T-cell (primary cell): ENCODE data around the gene NECAP2. TPM values are rescaled to one million over a fixed set of nuclear protein-coding genes. Genes with fewer than 3 reads are reported as not detected.
A peak's percentile ranks its signal among the peaks of the same experiment; 100 is the strongest.

Source experiments
- ATAC-seq, 4 experiments: fragments of 200-7000 bp in 3 of 4; fragments of 150-1000 bp in 1 of 4; cut with Tn5 transposase; replicated peaks in 1 of 4; 1 replicate in 3 of 4; 2 replicates in 1 of 4; pipeline ENCODE4 v1.10.0; 2021; ENCODE audit warnings: moderate library complexity in 3 of 4, mild to moderate bottlenecking in 2 of 4, moderate number of reproducible peaks in 1 of 4
- CTCF ChIA-PET, 2 donors: fragments of 300-600 bp; sonication (Branson Sonifier 250); formaldehyde crosslinking; loops; one replicate each; lab custom pipeline; 2022; ENCODE audit warnings: antibody characterized with exemption in 2 of 2; lab: Charles Lee
- POLR2A ChIA-PET, 2 donors: fragments of 300-600 bp; sonication (Branson Sonifier 250); formaldehyde crosslinking; loops; one replicate each; lab custom pipeline; 2022; ENCODE audit warnings: antibody characterized with exemption in 2 of 2; lab: Charles Lee
- DNase-seq, 35 experiments: peaks; one replicate each; pipeline versions ENCODE4 v3.0.0 to v3.0.0-alpha.2; 2013 to 2023
- H3K27ac ChIP-seq: one replicate; pipeline ENCODE4 v1.5.1; 2013; ENCODE audit warnings: low read length
- H3K27me3 ChIP-seq, 2 experiments: replicated peaks in 1 of 2; 1 replicate in 1 of 2; 2 replicates in 1 of 2; pipeline versions ENCODE4 v1.6.1 to v1.7.0; 2013; ENCODE audit warnings: low read length in 1 of 2, mixed read lengths in 1 of 2; ENCODE audit not compliant: control insufficient read depth in 2 of 2, insufficient read depth in 2 of 2; ENCODE audit errors: extremely low read depth in 1 of 2
- H3K36me3 ChIP-seq, 2 donors: 1 replicate in 1 of 2; 2 replicates in 1 of 2; pipeline versions ENCODE4 v1.6.1 to v1.7.0; 2013; ENCODE audit warnings: low read length in 1 of 2; ENCODE audit not compliant: control insufficient read depth in 2 of 2, insufficient read depth in 1 of 2; ENCODE audit errors: extremely low read depth in 1 of 2
- H3K4me1 ChIP-seq, 2 experiments: 1 replicate in 1 of 2; 2 replicates in 1 of 2; pipeline versions ENCODE4 v1.6.1 to v1.7.0; 2013; ENCODE audit warnings: low read length in 2 of 2, mixed read lengths in 1 of 2; ENCODE audit not compliant: insufficient read depth in 2 of 2, control insufficient read depth in 1 of 2; ENCODE audit errors: extremely low read depth in 1 of 2
- H3K4me3 ChIP-seq, 2 donors: 1 replicate in 1 of 2; 2 replicates in 1 of 2; pipeline versions ENCODE4 v1.5.1 to v1.7.0; 2013; ENCODE audit warnings: mild to moderate bottlenecking in 2 of 2, low read length in 1 of 2, moderate library complexity in 1 of 2; ENCODE audit not compliant: control insufficient read depth in 1 of 2; ENCODE audit errors: extremely low read depth in 1 of 2
- H3K9me3 ChIP-seq: 2 replicates; pipeline ENCODE4 v1.7.0; 2013
- H3K27ac Mint-ChIP-seq, 2 donors: one replicate each; pipeline ENCODE4 v1.8.0; 2020 to 2021; ENCODE audit warnings: mild to moderate bottlenecking in 2 of 2, mixed read lengths in 2 of 2
- H3K27me3 Mint-ChIP-seq, 2 donors: one replicate each; pipeline ENCODE4 v1.8.0; 2021 to 2022; ENCODE audit warnings: mixed read lengths in 2 of 2
- H3K36me3 Mint-ChIP-seq: one replicate; pipeline ENCODE4 v1.8.0; 2021; ENCODE audit warnings: mixed read lengths
- H3K4me1 Mint-ChIP-seq, 3 donors: one replicate each; pipeline ENCODE4 v1.8.0; 2020 to 2022; ENCODE audit warnings: mixed read lengths in 3 of 3, mild to moderate bottlenecking in 1 of 3
- H3K4me3 Mint-ChIP-seq, 3 donors: one replicate each; pipeline ENCODE4 v1.8.0; 2020 to 2022; ENCODE audit warnings: mild to moderate bottlenecking in 3 of 3, mixed read lengths in 3 of 3, moderate library complexity in 3 of 3
- H3K9me3 Mint-ChIP-seq, 3 donors: one replicate each; pipeline ENCODE4 v1.8.0; 2020 to 2022; ENCODE audit warnings: mixed read lengths in 3 of 3
- WGBS: methylation state at CpG from one replicate; pipeline ENCODE4 v1.1.5; 2013; ENCODE audit warnings: missing lambda C conversion rate; ENCODE audit not compliant: insufficient coverage; 5-methylcytosine and 5-hydroxymethylcytosine counted together
- total RNA-seq, 35 experiments: library from RNA in 6 of 35; stranded (reverse) in 6 of 35; fragments of 120-200 nt in 1 of 35; gene quantifications; one replicate each; pipeline versions ENCODE4 v1.2.1 to v1.2.4 and lab custom pipeline; 2013 to 2026

NECAP2 gene
- total RNA-seq, 5 donors from 2014 or later (not counting 1 experiment from before 2014, with no cell fraction given) = 98.4 to 149 (median 138) TPM

DNA sequence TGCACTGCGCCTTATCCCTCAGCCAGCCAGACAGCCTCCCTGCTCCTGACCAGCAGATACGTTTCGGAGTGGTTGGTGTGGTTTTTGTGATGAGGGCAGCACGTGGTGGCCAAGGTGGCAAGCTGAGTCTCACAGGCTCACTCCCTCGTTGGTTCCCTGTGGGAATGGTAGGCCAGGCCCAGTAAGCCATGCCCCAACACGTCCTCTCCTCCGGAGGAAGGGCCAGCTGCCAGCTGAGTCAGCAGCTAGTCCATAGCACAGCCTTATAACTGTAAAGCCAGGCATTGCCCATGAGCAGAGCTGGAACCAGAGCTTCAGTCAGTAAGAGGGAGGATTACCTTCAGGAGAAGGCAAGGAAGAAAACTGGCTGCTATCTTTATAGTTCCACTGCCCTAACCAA is 43.9 kb upstream of the NECAP2 start:
- DNase-seq (no peak), ATAC-seq (no peak)
- Mint-ChIP-seq H3K36me3 (peaks cover 29% of the 10 kb centered on the region), H3K27me3 (no peaks in the 10 kb centered on the region), H3K9me3 (no peaks in the 10 kb centered on the region), H3K27ac (no peak overlapping the region), H3K4me3 (no peak overlapping the region), H3K4me1 (peaks cover 16 to 22% (median 21%) of the 10 kb centered on the region in 3 donors)
- H3K27me3 ChIP-seq = no peaks in the 10 kb centered on the region
- H3K36me3 ChIP-seq = peaks cover 15 to 64% of the 10 kb centered on the region in 2 donors
- H3K27ac ChIP-seq = no peak overlapping the region
- 88% methylated on average over 5 of the region's 7 CpGs for WGBS
- no peaks in the 10 kb centered on the region for H3K9me3 ChIP-seq
- no peak overlapping the region for H3K4me3 ChIP-seq
- ChIA-PET POLR2A (no interaction called here), CTCF (no interaction called here)
- peaks cover 0 to 20% of the 10 kb centered on the region in 2 experiments for H3K4me1 ChIP-seq

DNA sequence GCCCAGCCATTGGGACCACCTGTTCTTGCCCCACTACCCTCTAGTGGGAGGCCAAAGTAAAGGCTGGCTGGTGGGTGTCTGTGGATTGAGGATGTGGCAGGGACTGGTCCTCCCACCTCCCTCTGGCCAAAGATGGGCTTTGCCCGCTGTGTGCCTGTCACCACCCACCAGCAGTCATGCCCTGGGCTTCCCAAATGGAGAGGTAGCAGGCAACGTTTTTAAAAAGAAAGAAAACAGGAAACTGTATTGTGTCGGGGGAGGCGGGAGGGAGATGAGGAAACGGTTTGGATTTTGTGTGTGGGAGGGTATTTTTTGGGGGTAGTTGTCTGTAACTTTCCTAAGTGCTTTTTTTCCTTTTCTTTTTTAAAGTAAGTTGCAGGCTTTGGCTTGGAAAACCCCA is 43.4 kb upstream of the NECAP2 start:
- 67% methylated on average over 3 of the region's 5 CpGs for WGBS
- no peak overlapping the region for H3K4me3 ChIP-seq
- ChIA-PET POLR2A (no interaction called here), CTCF (no interaction called here)
- no peaks in the 10 kb centered on the region for H3K27me3 ChIP-seq
- no peak overlapping the region for H3K27ac ChIP-seq
- H3K27ac Mint-ChIP-seq = no peak overlapping the region
- peaks cover 11 to 19% (median 18%) of the 10 kb centered on the region in 3 donors for H3K4me1 Mint-ChIP-seq
- peaks cover 0 to 14% of the 10 kb centered on the region in 2 experiments for H3K4me1 ChIP-seq
- H3K36me3 ChIP-seq = peaks cover 15 to 64% of the 10 kb centered on the region in 2 donors
- ATAC-seq = no peak
- no peaks in the 10 kb centered on the region for H3K27me3 Mint-ChIP-seq
- H3K4me3 Mint-ChIP-seq = no peak overlapping the region
- no peaks in the 10 kb centered on the region for H3K9me3 Mint-ChIP-seq
- peaks cover 28% of the 10 kb centered on the region for H3K36me3 Mint-ChIP-seq
- H3K9me3 ChIP-seq = no peaks in the 10 kb centered on the region
- DNase-seq = no peak

DNA sequence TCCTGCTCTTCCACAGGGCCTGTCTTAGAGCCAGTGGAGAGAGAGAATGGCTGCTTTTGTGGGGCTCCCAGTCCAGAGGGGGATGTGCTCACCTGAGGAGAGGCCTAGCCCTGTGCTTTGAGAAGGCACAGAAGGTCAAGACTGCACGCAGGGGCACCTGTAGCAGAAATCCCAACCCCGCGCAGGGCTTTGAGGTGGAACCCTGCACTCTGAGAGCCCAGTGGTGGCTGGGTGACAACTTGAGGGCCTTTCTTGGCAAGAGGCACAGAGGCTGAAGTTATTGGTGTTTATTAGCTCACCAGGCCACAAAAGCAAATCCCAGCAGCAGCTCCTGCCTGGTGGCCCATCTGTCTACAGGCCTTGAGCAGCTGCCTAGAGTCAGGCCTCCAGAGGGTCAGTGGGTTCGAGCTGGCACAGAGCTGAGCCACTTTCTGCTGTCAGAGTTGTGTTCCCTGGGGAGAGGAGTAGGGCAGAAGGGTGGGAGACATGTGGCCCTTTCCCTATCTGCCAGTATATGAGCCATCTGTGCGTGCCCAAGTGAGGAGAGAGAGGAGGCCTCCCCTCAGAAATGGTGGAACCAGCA is 42.1 kb upstream of the NECAP2 start:
- POLR2A ChIA-PET = no interaction called here
- no peak overlapping the region for H3K27ac ChIP-seq
- H3K9me3 ChIP-seq = no peaks in the 10 kb centered on the region
- no peak overlapping the region for H3K4me3 ChIP-seq
- H3K36me3 ChIP-seq = peaks cover 10 to 51% of the 10 kb centered on the region in 2 donors
- WGBS = 96% methylated on average over 4 of the region's 5 CpGs
- Mint-ChIP-seq H3K9me3 (no peaks in the 10 kb centered on the region), H3K4me3 (no peak overlapping the region), H3K27me3 (no peaks in the 10 kb centered on the region), H3K4me1 (peaks cover 2 to 6% (median 5%) of the 10 kb centered on the region in 3 donors), H3K27ac (peak overlapping the region in 1 of 2 donors; percentile 28), H3K36me3 (peaks cover 15% of the 10 kb centered on the region)
- H3K4me1 ChIP-seq = peaks cover 0 to under 1% of the 10 kb centered on the region in 2 experiments
- no peak for DNase-seq
- CTCF ChIA-PET = no interaction called here
- ATAC-seq = no peak
- H3K27me3 ChIP-seq = no peaks in the 10 kb centered on the region

DNA sequence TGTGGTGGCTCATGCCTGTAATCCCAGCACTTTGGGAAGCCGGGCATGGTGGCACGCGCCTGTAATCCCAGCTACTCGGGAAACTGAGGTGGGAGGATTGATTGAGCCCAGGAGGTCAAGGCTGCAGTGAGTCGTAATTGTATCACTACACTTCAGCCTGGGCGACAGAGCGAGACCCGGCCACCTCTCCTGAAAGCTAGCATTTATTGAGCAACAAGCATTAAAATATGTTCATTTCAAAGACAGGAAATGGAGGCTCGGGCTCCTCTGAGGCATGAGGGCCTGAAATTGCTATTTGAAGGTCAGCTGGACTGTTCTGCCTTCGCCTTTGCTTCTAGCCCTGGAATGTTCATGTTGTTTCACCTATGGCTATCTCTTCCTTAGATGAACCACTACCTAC is 37.8 kb upstream of the NECAP2 start:
- WGBS = 93% methylated on average over 9 of the region's 10 CpGs
- ATAC-seq = no peak
- POLR2A ChIA-PET = no interaction called here
- no peak overlapping the region for H3K4me3 Mint-ChIP-seq
- no peak for DNase-seq
- H3K4me1 Mint-ChIP-seq = no peaks in the 10 kb centered on the region
- no peaks in the 10 kb centered on the region for H3K27me3 Mint-ChIP-seq
- Histone ChIP-seq H3K4me1 (no peaks in the 10 kb centered on the region), H3K27ac (no peak overlapping the region), H3K4me3 (no peak overlapping the region), H3K27me3 (no peaks in the 10 kb centered on the region), H3K9me3 (no peaks in the 10 kb centered on the region), H3K36me3 (peaks cover 4 to 9% of the 10 kb centered on the region in 2 donors)
- CTCF ChIA-PET = no interaction called here
- no peaks in the 10 kb centered on the region for H3K36me3 Mint-ChIP-seq
- H3K27ac Mint-ChIP-seq = no peak overlapping the region
- H3K9me3 Mint-ChIP-seq = no peaks in the 10 kb centered on the region

DNA sequence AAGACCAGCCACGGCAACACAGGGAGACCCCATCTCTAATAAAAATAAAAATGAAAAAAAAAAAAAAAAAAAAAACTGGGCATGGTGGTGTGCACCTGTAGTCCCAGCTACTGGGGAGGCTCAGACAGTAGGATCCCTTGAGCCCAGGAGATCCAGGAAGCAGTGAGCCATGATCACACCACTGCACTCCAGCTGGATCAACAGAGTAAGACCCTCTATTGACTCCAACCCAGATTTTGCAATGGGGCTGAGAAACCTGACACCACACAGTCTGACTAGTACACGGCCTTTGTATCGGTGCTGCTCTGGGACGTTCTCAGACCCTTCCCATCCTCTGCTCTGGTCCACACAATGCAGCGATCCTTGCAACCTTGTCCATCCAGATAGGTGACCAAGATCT is 35.1 kb upstream of the NECAP2 start:
- POLR2A ChIA-PET = no interaction called here
- CTCF ChIA-PET = no interaction called here
- Histone ChIP-seq H3K4me1 (no peaks in the 10 kb centered on the region), H3K9me3 (no peaks in the 10 kb centered on the region), H3K27ac (no peak overlapping the region), H3K27me3 (peaks cover 0 to 6% of the 10 kb centered on the region in 2 experiments), H3K36me3 (no peaks in the 10 kb centered on the region), H3K4me3 (no peak overlapping the region)
- no peaks in the 10 kb centered on the region for H3K36me3 Mint-ChIP-seq
- peaks cover 0 to 1% of the 10 kb centered on the region in 2 donors for H3K27me3 Mint-ChIP-seq
- H3K4me3 Mint-ChIP-seq = no peak overlapping the region
- no peaks in the 10 kb centered on the region for H3K4me1 Mint-ChIP-seq
- no peaks in the 10 kb centered on the region for H3K9me3 Mint-ChIP-seq
- ATAC-seq (no peak), DNase-seq (no peak)
- 85% methylated on average over 4 of the region's 5 CpGs for WGBS
- no peak overlapping the region for H3K27ac Mint-ChIP-seq

DNA sequence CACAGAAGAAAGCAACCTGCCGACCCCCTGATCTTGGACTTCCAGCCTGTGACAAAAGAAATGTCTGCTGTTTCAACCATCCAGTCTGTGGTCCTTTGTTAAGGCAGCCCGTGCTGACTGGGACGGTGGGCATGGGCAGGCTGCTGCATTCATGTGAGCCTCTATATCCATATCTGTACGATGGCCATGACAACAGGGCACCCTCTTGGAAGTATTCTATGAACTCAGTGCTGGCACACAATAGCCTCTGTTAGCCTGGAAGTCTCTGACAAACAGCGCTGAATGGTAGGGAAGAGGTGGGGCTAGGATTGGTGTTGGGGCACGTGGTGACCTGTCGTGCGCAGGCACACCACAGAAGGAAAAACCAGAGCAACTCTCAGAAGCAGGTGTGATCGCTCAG is 33.7 kb upstream of the NECAP2 start:
- ATAC-seq (no peak), DNase-seq (no peak)
- peaks cover 0 to 1% of the 10 kb centered on the region in 2 donors for H3K27me3 Mint-ChIP-seq
- Histone ChIP-seq H3K27me3 (peaks cover 0 to 6% of the 10 kb centered on the region in 2 experiments), H3K4me3 (no peak overlapping the region), H3K27ac (no peak overlapping the region), H3K36me3 (no peaks in the 10 kb centered on the region), H3K9me3 (no peaks in the 10 kb centered on the region), H3K4me1 (no peaks in the 10 kb centered on the region)
- H3K9me3 Mint-ChIP-seq = no peaks in the 10 kb centered on the region
- no peaks in the 10 kb centered on the region for H3K4me1 Mint-ChIP-seq
- H3K36me3 Mint-ChIP-seq = no peaks in the 10 kb centered on the region
- H3K4me3 Mint-ChIP-seq = no peak overlapping the region
- ChIA-PET CTCF (no interaction called here), POLR2A (no interaction called here)
- WGBS = 91% methylated on average over 6 of the region's 9 CpGs
- H3K27ac Mint-ChIP-seq = no peak overlapping the region
